GM23338 (cell line): ENCODE measurements around the gene RFC5. TPM values are rescaled to one million over a fixed set of nuclear protein-coding genes. Genes with fewer than 3 reads are reported as not detected.

Source experiments
- ATAC-seq: fragments of 200-7000 bp; cut with Tn5 transposase; 3 replicates; pipeline ENCODE4 v1.9.1; 2020
- DNase-seq: peaks from one replicate; pipeline ENCODE4 v3.0.0-alpha.2; 2015; ENCODE audit warnings: low spot score
- H2AFZ ChIP-seq: fragments of 200-600 bp; sonication (generic); 2 replicates; pipeline ENCODE4 v1.8.0; 2016; ENCODE audit warnings: antibody characterized with exemption, mild to moderate bottlenecking, moderate library complexity
- H3F3A ChIP-seq: fragments of 200-600 bp; sonication (generic); replicated peaks from 2 replicates; pipeline ENCODE4 v1.8.0; 2017; ENCODE audit warnings: antibody characterized with exemption, mixed run types, low read depth
- H3K27ac ChIP-seq: fragments of 200-600 bp; sonication (generic); 2 replicates; pipeline ENCODE4 v1.6.1; 2016; ENCODE audit warnings: low read depth
- H3K27me3 ChIP-seq: fragments of 200-600 bp; sonication (generic); 2 replicates; pipeline ENCODE4 v1.8.0; 2016; ENCODE audit warnings: mild to moderate bottlenecking, mixed run types, moderate library complexity; ENCODE audit not compliant: insufficient read depth
- H3K36me3 ChIP-seq: fragments of 200-600 bp; sonication (generic); 2 replicates; pipeline ENCODE4 v1.8.0; 2016; ENCODE audit warnings: mild to moderate bottlenecking; ENCODE audit not compliant: insufficient read depth
- H3K4me1 ChIP-seq: fragments of 200-600 bp; sonication (generic); 2 replicates; pipeline ENCODE4 v1.8.0; 2016; ENCODE audit warnings: mild to moderate bottlenecking, moderate library complexity; ENCODE audit not compliant: insufficient read depth
- H3K4me2 ChIP-seq: fragments of 200-600 bp; sonication (generic); 2 replicates; pipeline ENCODE4 v1.7.1; 2017; ENCODE audit warnings: mixed run types
- H3K4me3 ChIP-seq: fragments of 200-600 bp; sonication (generic); 2 replicates; pipeline ENCODE4 v1.6.1; 2016; ENCODE audit warnings: mixed run types
- H3K79me2 ChIP-seq: fragments of 200-600 bp; sonication (generic); replicated peaks from 2 replicates; pipeline ENCODE4 v1.8.0; 2017; ENCODE audit warnings: mild to moderate bottlenecking; ENCODE audit not compliant: insufficient read depth
- H3K9me2 ChIP-seq: fragments of 200-600 bp; sonication (generic); 2 replicates; pipeline ENCODE4 v1.8.0; 2017; ENCODE audit not compliant: insufficient read depth
- H4K20me1 ChIP-seq: fragments of 200-600 bp; sonication (generic); replicated peaks from 2 replicates; pipeline ENCODE4 v1.8.0; 2017; ENCODE audit warnings: mild to moderate bottlenecking; ENCODE audit not compliant: insufficient read depth
- H3K27ac Mint-ChIP-seq: 2 replicates; pipeline ENCODE4 v1.8.0; 2020; ENCODE audit warnings: inconsistent platforms, mild to moderate bottlenecking, moderate library complexity, mixed read lengths
- H3K27me3 Mint-ChIP-seq: 3 replicates; pipeline ENCODE4 v1.8.0; 2022; ENCODE audit warnings: low read depth, mild to moderate bottlenecking, moderate library complexity, mixed read lengths, inconsistent platforms; ENCODE audit not compliant: insufficient read depth, poor library complexity
- H3K36me3 Mint-ChIP-seq: 3 replicates; pipeline ENCODE4 v1.8.0; 2021; ENCODE audit warnings: low read depth, mild to moderate bottlenecking, inconsistent platforms, moderate library complexity, mixed read lengths
- H3K4me1 Mint-ChIP-seq: 3 replicates; pipeline ENCODE4 v1.8.0; 2020; ENCODE audit warnings: mild to moderate bottlenecking, inconsistent platforms, mixed read lengths
- H3K4me3 Mint-ChIP-seq: 3 replicates; pipeline ENCODE4 v1.8.0; 2021; ENCODE audit warnings: moderate library complexity, mild to moderate bottlenecking, inconsistent platforms, mixed read lengths
- H3K9me3 Mint-ChIP-seq: 3 replicates; pipeline ENCODE4 v1.8.0; 2020; ENCODE audit warnings: moderate library complexity, mild to moderate bottlenecking, inconsistent platforms, mixed read lengths
- CREB1 ChIP-seq: fragments of 250-450 bp; sonication (Bioruptor Pico); IDR thresholded peaks from 2 replicates; pipeline ENCODE4 v1.5.0; 2020; ENCODE audit warnings: low read depth, mild to moderate bottlenecking, moderate library complexity
- CTCF ChIP-seq, 2 experiments: fragments of 200-600 bp in 1 of 2; sonication (generic) in 1 of 2; conservative IDR thresholded peaks; 2 replicates each; pipeline versions ENCODE4 v1.5.1 to v1.6.1; 2016 to 2017; ENCODE audit warnings: antibody characterized with exemption in 2 of 2, low read depth in 2 of 2, mild to moderate bottlenecking in 2 of 2, moderate library complexity in 1 of 2
- EZH2 ChIP-seq: fragments of 200-600 bp; sonication (generic); IDR thresholded peaks from one replicate; pipeline ENCODE4 v1.8.0; 2017; ENCODE audit warnings: antibody characterized with exemption, mild to moderate bottlenecking, low read depth; ENCODE audit not compliant: unreplicated experiment
- EZH2phosphoT487 ChIP-seq: fragments of 200-600 bp; sonication (generic); IDR thresholded peaks from one replicate; pipeline ENCODE4 v1.8.1; 2018; ENCODE audit warnings: antibody characterized with exemption; ENCODE audit not compliant: unreplicated experiment
- JUNB ChIP-seq: IDR thresholded peaks from one replicate; pipeline ENCODE4 v1.6.1; 2016; ENCODE audit warnings: antibody characterized with exemption; ENCODE audit not compliant: unreplicated experiment
- NANOG ChIP-seq: IDR thresholded peaks from 2 replicates; pipeline ENCODE4 v1.6.1; 2016; ENCODE audit warnings: antibody characterized with exemption, borderline replicate concordance
- POLR2AphosphoS5 ChIP-seq: IDR thresholded peaks from 2 replicates; pipeline ENCODE4 v1.6.1; 2016; ENCODE audit warnings: antibody characterized with exemption, low read depth
- REST ChIP-seq: IDR thresholded peaks from one replicate; pipeline ENCODE4 v1.6.1; 2018; ENCODE audit warnings: antibody characterized with exemption; ENCODE audit not compliant: unreplicated experiment
- STAT1 ChIP-seq: IDR thresholded peaks from one replicate; pipeline ENCODE4 v1.6.1; 2016; ENCODE audit warnings: antibody characterized with exemption; ENCODE audit not compliant: unreplicated experiment
- ZNF114 ChIP-seq: fragments of 250-450 bp; sonication (Bioruptor Pico); IDR thresholded peaks from 2 replicates; pipeline ENCODE4 v1.5.0; 2020; ENCODE audit warnings: mild to moderate bottlenecking, moderate library complexity
- ZNF331 ChIP-seq: fragments of 250-450 bp; sonication (Bioruptor Pico); IDR thresholded peaks from 2 replicates; pipeline ENCODE4 v1.5.0; 2020; ENCODE audit warnings: low read depth, mild to moderate bottlenecking, moderate library complexity
- ZNF462 ChIP-seq: fragments of 250-450 bp; sonication (Bioruptor Pico); IDR thresholded peaks from 2 replicates; pipeline ENCODE4 v1.5.0; 2020; ENCODE audit warnings: mild to moderate bottlenecking, moderate library complexity
- polyA plus RNA-seq: library from polyadenylated mRNA; unstranded; fragments of >200 nt; fragmentation: Nextera tagmentation; extraction: Ambion mirVana; gene quantifications from 2 replicates; pipeline ENCODE4 v1.2.1, GENCODE V29; 2016
- total RNA-seq: library from RNA; depleted of rRNA; stranded (reverse); fragments of >200 nt; shearing (Covaris generic); gene quantifications from 2 replicates; pipeline ENCODE4 v1.2.3, GENCODE V29; 2014
- TF ChIP-seq, protein P1 (sequence below): IDR thresholded peaks from 2 replicates; pipeline ENCODE4 v1.6.1; 2016; ENCODE audit warnings: antibody characterized with exemption

The RFC5 gene
- total and polyA plus RNA-seq, 2 experiments from 2014 or later: 35.0 to 53.2 TPM

DNA sequence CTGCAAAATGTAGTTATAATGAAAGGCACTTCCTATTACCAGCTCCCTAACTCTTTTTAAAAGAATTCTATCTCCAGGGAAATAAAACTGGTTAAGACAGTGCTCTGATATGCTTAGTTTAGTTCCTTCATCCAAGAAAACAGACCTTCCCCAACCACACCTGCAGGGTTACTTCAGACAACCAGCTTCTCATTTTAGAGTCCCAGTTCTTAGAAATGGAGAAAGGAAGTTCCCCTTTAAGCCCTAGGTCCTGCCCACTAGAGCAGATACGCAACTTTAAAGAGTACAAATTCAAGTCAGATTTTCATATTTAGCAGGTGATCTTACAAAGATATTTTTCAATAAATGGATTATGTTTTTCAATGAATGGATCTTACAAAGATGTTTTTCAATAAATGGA lies 48.9 kb downstream of the RFC5 start:
- peaks cover 14% of the 10 kb centered on the region for H3K4me1 ChIP-seq
- TF ChIP-seq NANOG: no peak
- TF ChIP-seq POLR2AphosphoS5: no peak
- no peak for TF ChIP-seq ZNF114 (CRISPR knock-in tag)
- no peak for TF ChIP-seq ZNF462
- TF ChIP-seq STAT1: no peak
- TF ChIP-seq, protein P1, sequence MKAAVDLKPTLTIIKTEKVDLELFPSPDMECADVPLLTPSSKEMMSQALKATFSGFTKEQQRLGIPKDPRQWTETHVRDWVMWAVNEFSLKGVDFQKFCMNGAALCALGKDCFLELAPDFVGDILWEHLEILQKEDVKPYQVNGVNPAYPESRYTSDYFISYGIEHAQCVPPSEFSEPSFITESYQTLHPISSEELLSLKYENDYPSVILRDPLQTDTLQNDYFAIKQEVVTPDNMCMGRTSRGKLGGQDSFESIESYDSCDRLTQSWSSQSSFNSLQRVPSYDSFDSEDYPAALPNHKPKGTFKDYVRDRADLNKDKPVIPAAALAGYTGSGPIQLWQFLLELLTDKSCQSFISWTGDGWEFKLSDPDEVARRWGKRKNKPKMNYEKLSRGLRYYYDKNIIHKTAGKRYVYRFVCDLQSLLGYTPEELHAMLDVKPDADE: no peak
- TF ChIP-seq EZH2phosphoT487: no peak
- TF ChIP-seq ZNF331 (CRISPR knock-in tag): no peak
- TF ChIP-seq CTCF (conservative IDR thresholded peaks at IDR 0.05; ENCODE audit: low read depth in 2 of 2): no peak
- TF ChIP-seq REST: no peak
- TF ChIP-seq CREB1: no peak
- no peak for TF ChIP-seq EZH2
- TF ChIP-seq JUNB: no peak
- Mint-ChIP-seq H3K27ac (no peak overlapping the region), H3K27me3 (peaks cover 26% of the 10 kb centered on the region), H3K36me3 (peaks cover 54% of the 10 kb centered on the region), H3K9me3 (peaks cover 4% of the 10 kb centered on the region; the same call in 1 of the 3 replicates), H3K4me3 (no peak overlapping the region), H3K4me1 (peaks cover 35% of the 10 kb centered on the region)
- H3F3A ChIP-seq: peaks cover 19% of the 10 kb centered on the region
- peaks cover 4% of the 10 kb centered on the region; the same call in 1 of the 2 replicates for H3K36me3 ChIP-seq
- H2AFZ ChIP-seq: no peak overlapping the region
- DNase-seq (no peak), ATAC-seq (no peak)
- no peak overlapping the region for H3K4me2 ChIP-seq
- H3K79me2 ChIP-seq: peaks cover 2% of the 10 kb centered on the region
- peak overlapping the region; percentile 46; the same call in 1 of the 2 replicates for H3K27ac ChIP-seq
- no peak overlapping the region for H3K4me3 ChIP-seq
- H4K20me1 ChIP-seq: no peaks in the 10 kb centered on the region
- H3K9me2 ChIP-seq: no peaks in the 10 kb centered on the region
- H3K27me3 ChIP-seq: no peaks in the 10 kb centered on the region
